NCI-H2107 treated with DMSO at 0.1 percent for 48 hours (cell line): Measurements from ENCODE around the gene CCDC92.
A peak's percentile ranks its signal among the peaks of the same experiment; 100 is the strongest.
"Not testable (repeated sequence)": the region's sequence is repeated elsewhere in the genome, so short reads cannot be mapped to it uniquely, and the experiment has no call there.

Experiments used
- DNase-seq: peaks from one replicate; lab custom pipeline; 2025; ENCODE audit not compliant: unreplicated experiment; lab: John Stamatoyannopoulos, UW

CCDC92 gene

DNA sequence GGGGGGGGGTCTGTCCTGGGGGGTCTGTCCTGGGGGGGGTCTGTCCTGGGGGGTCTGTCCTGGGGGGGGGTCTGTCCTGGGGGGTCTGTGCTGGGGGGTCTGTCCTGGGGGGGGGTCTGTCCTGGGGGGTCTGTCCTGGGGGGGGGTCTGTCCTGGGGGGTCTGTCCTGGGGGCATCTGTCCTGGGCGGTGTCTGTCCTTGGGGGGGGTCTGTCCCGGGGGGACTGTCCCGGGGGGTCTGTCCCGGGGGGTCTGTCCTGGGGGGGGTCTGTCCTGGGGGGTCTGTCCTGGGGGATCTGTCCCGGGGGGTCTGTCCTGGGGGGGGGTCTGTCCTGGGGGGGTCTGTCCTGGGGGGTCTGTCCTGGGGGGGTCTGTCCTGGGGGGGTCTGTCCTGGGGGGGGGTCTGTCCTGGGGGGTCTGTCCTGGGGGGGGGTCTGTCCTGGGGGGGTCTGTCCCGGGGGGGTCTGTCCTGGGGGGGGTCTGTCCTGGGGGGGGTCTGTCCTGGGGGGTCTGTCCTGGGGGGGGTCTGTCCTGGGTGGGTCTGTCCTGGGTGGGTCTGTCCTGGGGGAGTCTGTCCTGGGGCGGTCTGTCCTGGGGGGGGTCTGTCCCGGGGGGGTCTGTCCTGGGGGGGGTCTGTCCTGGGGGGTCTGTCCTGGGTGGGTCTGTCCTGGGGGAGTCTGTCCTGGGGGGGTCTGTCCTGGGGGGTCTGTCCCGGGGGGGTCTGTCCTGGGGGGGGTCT, 60.8 kb downstream of the CCDC92 start:
- not testable (repeated sequence) for DNase-seq

DNA sequence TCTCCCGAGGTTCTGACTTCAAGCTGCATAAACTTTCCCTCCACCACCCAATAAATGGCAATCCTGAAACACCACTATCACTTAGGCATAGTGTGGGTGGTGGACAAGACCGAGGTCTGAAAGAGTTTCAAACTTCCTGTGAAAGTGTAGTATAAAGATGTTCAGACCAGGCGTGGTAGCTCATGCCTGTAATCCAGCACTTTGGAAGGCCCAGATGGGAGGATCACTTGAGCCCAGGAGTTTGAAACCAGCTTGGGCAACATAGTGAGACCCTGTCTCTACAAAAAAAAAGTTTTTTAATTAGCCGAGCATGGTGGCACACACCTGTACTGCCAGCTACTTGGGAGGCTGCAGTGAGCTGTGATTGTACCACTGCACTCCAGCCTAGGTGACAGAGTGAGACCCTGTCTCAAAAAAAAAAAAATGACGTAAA, 61.9 kb downstream of the CCDC92 start:
- DNase-seq: no peak

DNA sequence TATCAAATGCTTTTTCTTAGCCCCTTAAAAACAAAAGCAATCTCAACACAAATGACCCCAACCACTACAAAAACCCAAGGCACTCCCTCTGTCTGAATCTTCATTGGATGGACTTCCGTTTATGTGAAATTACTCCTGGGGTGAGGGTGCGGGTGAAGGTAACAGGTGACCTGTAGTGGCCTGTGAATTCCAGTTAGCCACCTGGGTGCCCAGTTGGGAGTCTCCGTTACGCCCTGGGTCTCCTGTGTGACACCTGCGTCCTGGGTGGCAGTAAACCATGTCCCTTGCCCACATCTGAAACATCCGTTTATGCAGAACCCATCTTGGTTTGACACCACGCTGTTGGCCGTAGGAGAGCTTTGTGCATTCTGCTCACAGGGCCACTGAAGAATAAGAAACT, 62.6 kb downstream of the CCDC92 start:
- no peak for DNase-seq

DNA sequence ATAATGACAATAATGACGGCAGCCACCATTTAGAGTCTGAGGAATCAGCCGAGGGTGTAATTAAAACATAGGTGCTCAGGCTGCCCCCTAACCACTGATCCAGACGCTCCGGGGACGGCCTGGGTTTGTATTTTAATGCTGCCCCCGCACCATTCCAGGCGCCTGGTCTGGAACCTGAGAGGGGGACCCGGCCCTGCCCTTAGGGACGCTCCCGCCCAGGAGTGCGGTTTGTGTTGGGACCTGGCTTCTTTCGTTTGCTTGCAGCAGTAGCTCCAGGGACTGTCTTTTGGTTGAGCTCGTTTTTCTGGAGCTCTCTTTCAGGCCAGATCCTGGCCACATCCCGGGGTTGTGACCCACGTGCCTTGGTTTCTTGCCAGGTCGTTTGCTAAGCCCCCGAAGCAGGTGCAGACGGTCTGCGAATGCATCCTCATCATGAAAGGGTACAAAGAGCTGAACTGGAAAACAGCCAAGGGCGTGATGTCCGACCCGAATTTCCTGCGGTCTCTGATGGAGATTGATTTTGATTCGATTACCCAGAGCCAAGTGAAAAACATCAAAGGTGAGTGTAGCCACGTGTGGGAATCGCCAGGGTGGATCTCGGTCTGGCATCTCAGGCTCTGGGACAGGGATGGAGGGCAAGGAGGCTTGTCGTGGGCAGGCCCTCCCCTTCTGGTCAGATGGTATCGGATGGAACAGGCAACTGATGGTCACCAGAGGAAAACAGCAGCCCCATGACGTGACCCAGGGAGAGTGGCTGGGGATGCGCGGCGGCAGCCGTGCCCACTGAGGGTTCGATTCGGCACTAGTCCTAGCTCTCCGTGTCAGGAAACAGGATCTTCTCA, 63.5 kb downstream of the CCDC92 start:
- DNase-seq: no peak

DNA sequence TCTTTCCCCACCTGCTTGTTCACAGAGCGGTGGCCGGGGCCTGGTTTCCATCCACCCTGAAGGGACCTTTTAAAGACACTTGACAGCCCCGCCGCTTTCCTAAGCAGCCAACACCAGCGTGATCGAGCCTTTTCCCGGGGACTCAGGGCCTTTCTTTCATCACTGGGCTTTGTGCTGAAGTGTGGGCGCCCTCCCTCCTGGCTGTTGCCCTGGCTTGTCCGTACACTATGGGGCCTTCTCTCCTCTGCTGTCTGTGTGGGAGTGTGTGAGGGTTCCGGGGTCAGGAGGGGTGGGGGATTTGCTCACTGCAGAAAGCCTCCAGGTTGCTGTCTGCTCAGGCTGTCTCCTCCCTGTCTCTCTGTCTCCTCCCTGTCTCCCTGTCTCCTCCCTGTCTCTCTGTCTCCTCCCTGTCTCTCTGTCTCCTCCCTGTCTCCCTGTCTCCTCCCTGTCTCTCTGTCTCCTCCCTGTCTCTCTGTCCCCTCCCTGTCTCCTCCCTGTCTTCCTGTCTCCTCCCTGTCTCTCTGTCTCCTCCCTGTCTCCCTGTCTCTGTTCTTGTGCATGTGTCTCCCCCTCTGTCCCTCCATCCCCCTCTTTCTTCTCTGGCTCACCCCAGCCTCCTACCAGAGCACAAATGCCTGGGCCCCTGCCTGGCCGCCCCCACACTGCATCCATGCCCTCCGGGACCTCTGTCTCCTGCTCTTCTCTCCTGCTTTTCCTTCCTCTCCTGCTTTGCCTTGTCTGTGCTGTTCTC, 64.7 kb downstream of the CCDC92 start:
- DNase-seq: no peak

DNA sequence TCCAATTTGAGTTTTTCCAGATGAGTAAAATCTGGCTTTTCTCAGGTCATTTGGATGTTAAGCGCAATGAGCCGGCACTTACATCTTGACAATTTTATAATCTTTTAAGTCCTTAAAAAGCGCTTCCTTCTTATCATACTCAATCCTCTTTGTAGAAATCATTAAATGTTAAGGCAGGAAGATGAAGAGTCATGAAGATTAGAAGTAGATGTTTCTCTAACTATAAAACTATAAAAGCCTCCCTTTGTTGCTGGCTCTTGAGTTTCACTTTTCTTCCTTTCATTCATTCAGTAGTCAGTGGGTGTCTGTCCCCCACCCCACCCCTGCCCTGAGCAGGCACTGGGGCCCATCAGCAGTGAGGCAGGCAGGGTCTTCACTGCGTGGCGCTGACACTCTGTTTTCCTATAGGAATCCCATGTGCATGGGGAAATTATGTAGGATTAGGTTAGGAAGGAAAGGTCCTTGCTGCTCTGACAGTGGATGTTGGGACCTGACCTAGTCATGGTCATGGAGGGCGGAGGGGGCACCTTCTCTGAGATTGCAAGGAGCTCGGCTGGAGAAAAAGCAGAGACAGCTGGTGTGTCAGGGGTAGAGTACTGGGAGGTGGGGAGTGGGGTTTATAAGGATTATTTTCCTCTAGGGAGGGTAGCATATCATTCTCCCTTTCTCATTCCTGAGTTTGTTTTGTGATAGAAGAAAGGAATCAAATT, 65.8 kb downstream of the CCDC92 start:
- DNase-seq: no peak

DNA sequence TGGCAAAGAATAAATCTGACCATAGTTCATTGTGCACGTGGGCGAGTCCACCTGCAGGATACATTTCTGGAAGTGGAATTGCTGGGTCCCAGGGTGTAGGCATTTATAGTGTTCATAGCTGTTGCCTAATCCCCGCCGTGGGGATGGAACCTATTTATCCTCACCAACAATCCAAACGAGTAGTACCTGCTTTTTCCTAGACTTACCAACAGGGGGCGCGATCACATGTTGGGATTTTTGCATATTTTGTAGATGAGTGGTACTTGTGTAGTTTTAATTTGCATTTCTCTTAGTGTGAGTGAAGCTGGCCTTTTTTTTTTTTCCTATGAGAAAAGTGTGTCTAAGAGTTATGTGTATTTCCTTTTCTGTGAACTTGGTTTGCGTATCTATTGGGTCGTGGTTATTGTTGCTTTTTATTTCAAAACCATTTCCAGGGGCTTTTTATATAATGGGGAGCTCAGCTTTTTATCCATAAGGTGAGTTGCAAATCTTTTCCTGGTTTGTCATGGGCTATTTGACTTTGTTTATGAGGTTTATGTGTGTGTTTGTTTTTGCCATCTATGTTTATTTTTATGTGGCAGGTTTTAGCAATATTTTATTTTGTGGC, 67.2 kb downstream of the CCDC92 start:
- peak; percentile 7 for DNase-seq

DNA sequence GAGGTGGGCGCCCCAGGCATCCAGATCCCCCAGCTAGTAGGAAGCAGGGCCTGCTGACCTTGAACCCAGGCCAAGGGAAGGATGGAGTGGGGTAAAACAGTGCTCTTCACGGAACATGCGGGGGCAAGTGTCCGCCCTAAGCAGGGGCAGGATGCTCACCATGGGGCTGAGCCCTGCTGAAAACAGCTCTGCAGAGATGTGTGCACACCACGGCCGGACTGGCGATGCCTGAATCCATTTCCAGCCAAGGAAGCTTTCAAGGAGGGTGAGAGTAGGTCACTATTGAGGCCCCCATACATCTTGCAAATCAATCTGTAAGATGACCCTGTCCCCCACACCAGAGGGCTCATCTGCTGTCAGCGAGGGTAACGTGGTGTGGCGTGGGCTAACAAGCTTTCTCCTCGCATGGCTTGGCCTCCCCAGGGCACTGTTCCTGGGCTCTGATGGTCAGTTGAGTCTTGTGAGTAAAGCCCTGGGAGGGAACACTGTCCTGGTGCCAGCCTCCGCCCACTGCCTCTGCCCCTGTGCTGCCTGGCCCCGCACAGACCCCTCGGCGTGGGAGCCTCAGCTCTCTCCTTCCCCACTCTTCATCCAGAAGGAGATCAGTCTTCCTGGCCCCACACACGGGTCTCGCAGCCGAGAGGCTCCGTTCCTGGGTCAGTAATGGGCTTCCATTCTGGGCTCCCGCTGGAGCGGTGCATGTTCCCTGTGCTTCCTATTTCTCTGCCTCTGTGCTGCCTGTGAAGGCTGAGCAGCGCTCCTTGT, 69.1 kb downstream of the CCDC92 start:
- no peak for DNase-seq

DNA sequence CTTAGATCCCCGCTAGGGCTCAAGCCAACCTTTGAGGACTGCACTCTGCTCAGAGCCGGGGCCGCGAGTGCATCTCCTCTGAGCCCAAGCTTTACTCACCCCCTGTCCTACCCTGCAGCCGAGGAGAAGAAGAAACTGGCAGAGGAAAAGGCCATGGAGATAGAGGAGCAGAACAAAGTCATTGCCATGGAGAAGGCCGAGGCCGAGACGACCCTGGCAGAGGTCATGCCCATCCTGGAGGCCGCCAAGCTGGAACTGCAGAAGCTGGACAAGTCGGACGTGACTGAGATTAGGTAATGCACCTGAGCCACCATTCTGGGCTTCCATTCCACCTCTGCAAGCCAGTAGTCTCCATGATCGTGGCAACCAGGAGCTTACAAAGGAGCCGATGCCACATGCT, 69.8 kb downstream of the CCDC92 start:
- no peak for DNase-seq

DNA sequence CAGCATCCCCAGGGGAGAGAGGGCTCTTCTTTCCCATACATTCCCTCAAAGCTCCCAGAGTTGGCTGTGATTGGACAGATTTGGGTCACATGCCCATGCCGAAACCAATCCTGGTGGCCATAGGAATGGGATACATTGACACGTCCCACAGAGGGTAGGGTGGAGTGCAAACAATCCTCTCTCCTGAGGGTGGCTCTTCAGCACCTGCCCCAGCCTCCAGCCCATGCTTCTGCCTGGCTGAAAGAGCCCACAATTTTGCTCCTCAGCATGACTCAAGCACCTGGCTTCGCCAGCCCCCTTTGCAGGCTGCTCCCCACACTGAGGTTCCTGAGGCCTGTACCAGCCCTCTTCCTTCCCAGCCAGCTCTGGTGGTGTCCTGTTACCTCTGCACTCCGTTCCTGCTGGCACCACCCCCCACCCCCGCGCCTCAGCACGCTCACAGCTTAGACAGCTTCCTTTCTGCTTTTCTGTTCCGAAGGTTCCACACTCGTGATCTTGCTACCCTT, 71.7 kb downstream of the CCDC92 start:
- peak; percentile 91 for DNase-seq

DNA sequence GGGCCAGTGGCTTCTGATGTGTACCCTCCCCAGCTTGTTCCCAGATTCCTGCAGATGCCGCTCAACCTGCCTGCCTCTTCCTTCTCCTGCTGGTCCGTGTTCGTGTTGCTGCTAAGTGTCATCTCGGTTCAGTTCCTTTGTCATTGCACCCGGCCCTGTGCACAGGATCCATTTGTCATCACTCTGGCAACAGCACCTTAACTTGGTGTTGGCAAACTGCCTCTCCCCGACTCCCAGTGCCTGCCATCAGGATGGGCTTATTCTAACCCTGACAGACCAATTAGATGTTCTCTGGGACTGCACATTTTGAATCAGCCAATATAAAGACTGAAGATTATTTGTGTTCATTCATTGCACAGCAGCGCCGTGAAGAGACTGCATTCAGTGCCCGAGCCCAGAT, 73.3 kb downstream of the CCDC92 start:
- no peak for DNase-seq

DNA sequence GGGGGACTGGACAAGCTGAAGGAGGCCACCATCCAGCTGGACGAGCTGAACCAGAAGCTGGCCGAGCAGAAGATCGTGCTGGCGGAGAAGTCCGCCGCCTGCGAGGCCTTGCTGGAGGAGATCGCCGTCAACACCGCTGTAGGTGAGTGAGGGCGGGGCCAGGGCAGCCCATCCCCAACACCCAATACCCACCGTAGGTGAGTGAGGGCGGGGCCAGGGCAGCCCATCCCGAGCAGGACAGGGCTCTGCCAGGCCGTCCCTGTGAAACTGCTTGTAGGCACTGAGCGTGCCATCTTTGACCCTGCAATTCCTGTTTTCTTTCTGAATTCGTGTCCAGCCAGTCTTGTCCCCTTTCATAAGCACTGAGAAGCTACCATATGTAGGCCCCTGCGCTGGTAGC, 74.0 kb downstream of the CCDC92 start:
- DNase-seq: no peak

DNA sequence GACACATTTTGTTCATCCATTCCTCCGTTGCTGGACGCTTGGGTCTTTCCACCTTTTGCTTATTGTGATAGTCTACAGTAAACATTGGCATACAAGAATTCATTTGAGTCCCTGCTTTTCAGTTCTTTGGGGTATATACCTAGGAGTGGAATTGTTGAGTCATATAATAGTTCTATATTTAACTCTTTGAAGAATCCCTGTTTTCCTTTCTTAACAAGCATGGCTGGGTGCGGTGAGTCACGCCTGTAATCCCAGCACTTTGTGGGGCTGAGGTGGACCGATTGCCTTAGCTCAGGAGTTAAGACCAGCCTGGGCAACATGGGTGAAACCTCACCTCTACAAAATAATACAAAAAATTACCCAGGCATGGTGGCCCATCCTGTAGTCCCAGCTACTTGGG, 75.4 kb downstream of the CCDC92 start:
- DNase-seq: no peak

DNA sequence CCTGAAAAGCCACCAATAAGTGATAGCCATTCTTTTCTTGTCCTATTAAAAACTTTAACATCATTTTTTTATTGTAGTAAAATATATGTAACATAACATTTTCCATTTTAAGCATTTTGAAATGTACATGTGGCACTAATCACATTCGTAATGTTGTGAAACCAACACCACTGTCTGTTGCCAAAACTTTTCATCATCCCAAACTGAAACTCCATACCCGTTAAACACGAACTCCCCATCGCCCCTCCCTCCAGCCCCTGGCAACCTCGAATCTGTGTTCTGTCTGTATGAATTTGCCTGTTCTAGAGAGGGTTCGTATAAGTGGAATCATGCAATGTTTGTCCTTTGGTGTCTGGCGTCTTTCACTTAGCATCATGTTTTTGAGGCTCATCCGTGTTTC, 75.9 kb downstream of the CCDC92 start:
- no peak for DNase-seq

DNA sequence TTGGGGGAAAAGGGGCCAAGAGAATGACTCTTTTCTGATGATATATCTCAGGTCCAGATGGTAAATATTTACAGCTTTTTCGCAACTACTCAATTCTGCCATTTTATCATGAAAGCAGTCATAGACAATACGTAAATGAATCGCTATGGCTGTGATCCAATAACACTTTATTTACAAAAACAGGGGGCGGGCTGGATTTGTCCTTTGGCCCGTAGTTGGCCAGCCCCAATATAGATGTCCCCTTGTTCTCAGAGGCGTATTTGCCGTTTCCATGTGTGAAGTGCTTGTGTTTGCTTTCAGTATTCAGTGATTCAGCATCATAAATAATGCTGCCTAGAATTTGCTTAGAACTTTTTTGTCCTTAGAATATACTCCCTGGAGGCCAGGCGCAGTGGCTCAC, 77.2 kb downstream of the CCDC92 start:
- no peak for DNase-seq

DNA sequence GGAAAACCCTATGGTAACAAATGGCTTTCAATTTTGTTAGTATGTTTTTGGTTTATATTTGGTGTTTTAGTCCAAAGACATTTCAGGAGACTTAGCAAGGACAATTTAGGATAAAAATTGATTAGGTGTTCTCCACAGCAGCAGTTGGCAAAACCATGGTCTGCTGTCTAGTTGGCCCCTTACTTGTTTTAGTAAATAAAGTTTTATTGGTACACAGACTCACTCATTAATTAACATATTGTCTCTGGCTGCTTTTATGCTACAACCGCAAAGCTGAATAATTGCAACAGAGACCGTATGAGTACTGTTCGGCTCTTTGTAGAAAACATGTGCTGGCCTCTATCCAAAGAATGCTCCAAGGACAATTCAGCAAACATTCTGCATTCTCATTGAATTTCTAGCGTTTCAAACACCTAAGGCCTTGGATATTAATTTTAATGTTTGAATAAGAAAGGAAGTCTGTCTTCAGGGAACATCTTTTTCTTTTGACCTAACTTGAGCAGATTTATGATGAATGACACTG, 77.7 kb downstream of the CCDC92 start:
- DNase-seq: no peak

DNA sequence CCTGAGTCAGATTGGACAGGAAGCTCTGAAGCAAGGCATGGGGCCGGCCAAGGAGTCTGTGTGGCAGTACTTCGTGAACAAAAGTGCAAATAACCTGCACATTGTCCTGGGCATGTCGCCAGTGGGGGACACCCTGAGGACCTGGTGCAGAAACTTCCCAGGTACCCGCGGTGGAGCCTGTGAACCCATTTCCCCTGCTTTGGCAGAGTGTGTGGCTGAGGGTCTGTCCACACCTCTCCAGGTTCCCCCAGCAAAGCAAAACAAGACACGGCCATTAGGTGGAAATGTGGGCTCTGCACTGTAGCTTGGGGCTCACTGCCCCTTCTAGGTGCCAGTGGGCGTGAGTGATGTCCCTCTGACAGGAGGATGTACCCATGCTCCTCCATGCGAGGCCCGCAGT, 79.4 kb downstream of the CCDC92 start:
- DNase-seq: no peak

DNA sequence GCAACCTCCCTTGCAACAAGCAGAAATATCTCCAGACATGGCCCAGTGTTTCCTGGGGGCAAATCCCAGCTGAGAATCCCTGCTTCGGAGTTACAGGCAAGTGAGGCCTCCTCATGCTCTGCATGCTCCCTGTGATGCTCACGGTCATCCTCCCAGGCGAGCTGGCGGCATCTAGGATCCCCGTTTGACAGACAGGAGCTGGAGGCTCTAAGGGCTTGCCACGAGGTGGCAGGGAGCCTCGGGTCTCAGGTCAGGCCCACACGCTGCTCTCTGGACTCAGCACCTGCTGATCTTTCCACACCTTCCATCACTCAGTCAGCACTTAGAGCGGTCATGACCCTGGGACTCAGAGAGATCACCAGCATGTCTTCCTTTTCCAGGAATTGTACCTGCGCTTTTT, 79.8 kb downstream of the CCDC92 start:
- DNase-seq: no peak

DNA sequence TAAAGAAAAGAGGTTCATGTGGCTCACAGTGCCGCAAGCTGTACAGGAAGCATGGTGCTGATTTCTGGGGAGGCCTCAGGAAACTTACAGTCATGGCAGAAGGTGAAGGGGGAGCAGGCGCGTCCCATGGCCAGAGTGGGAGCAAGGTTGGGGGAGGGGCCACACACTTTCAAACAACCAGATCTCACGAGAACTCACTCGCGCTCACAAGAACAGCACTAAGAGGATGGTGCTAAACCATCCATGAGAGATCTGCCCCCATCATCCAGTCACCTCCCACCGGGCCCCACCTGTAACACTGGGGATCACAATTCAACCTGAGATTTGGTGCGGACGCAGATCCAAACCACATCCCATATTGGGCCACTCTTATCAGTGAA, 80.5 kb downstream of the CCDC92 start:
- no peak for DNase-seq
